Measurements from ENCODE around the gene TMEM88. TPM values are rescaled to one million over a fixed set of nuclear protein-coding genes. Genes with fewer than 3 reads are reported as not detected.

The TMEM88 gene
- total RNA-seq, 2 donors from 2014 or later = 6.0 to 16.2 TPM

- Histone ChIP-seq H3K36me3 (replicated peaks in 1 of 2; ENCODE audit: insufficient read depth in 1 of 2, low read depth in 2 of 2) (peaks cover 0 to 26% of the 10 kb centered on the region in 2 donors), H3K9me3 (no peaks in the 10 kb centered on the region), H3K27ac (no peak overlapping the region), H3K27me3 (no peaks in the 10 kb centered on the region), H3K4me1 (peaks cover 20% of the 10 kb centered on the region), H3K4me3 (no peak overlapping the region)
- TF ChIP-seq CTCF (IDR thresholded peaks at IDR 0.05) (no peak), POLR2A (IDR thresholded peaks at IDR 0.05) (no peak)
- WGBS, 2 donors = 88 to 90% methylated on average over 7 to 15 of the region's 15 CpGs
- intact Hi-C loops (cut with DNase I) = no loop called here
- ATAC-seq = no peak
- DNase-seq = peak in 1 of 4 donors; percentile 4
Measured at GRCh38 chr17:7893187-7893880, 38.5 kb downstream of the TMEM88 start.

- DNase-seq (peak in 1 of 4 donors; percentile 4), ATAC-seq (no peak)
- Histone ChIP-seq H3K36me3 (replicated peaks in 1 of 2; ENCODE audit: insufficient read depth in 1 of 2, low read depth in 2 of 2) (peaks cover 0 to 30% of the 10 kb centered on the region in 2 donors), H3K4me1 (peaks cover 11% of the 10 kb centered on the region), H3K4me3 (no peak overlapping the region), H3K27me3 (no peaks in the 10 kb centered on the region), H3K9me3 (no peaks in the 10 kb centered on the region), H3K27ac (no peak overlapping the region)
- 88 to 90% methylated on average over 9 of the region's 9 CpGs for WGBS, 2 donors
- intact Hi-C loops (cut with DNase I) = no loop called here
- TF ChIP-seq CTCF (IDR thresholded peaks at IDR 0.05) (no peak), POLR2A (IDR thresholded peaks at IDR 0.05) (no peak)
Measured at GRCh38 chr17:7894226-7894625, 39.4 kb downstream of the TMEM88 start.

GRCh38 chr17:7894866-7895265 lies 40.0 kb downstream of the TMEM88 start:
- DNase-seq (peak in 1 of 4 donors; percentile 6), ATAC-seq (no peak)
- WGBS, 2 donors = 91 to 94% methylated on average over 8 of the region's 8 CpGs
- Histone ChIP-seq H3K27ac (no peak overlapping the region), H3K4me3 (no peak overlapping the region), H3K27me3 (no peaks in the 10 kb centered on the region), H3K36me3 (replicated peaks in 1 of 2; ENCODE audit: insufficient read depth in 1 of 2, low read depth in 2 of 2) (peaks cover 0 to 34% of the 10 kb centered on the region in 2 donors), H3K9me3 (no peaks in the 10 kb centered on the region), H3K4me1 (peaks cover 4% of the 10 kb centered on the region)
- TF ChIP-seq POLR2A (IDR thresholded peaks at IDR 0.05) (no peak), CTCF (IDR thresholded peaks at IDR 0.05) (no peak)
- intact Hi-C loops (cut with DNase I) = loop anchor here (5.0 kb wide), 1 partner anchor 33 kb away; no protein-coding TSS in a partner anchor

GRCh38 chr17:7897090-7897489 lies 42.2 kb downstream of the TMEM88 start:
- ATAC-seq (no peak), DNase-seq (peak in 1 of 4 donors; percentile 9)
- H3K9me3 ChIP-seq = no peaks in the 10 kb centered on the region
- TF ChIP-seq CTCF (IDR thresholded peaks at IDR 0.05) (no peak), POLR2A (IDR thresholded peaks at IDR 0.05) (no peak)
- no peak overlapping the region for H3K27ac ChIP-seq
- peaks cover 0 to 30% of the 10 kb centered on the region in 2 donors for H3K36me3 ChIP-seq (replicated peaks in 1 of 2; ENCODE audit: insufficient read depth in 1 of 2, low read depth in 2 of 2)
- intact Hi-C loops (cut with DNase I) = loop anchor here (5.0 kb wide), 1 partner anchor 35 kb away; no protein-coding TSS in a partner anchor
- 75 to 84% methylated on average over 13 of the region's 13 CpGs for WGBS, 2 donors
- no peak overlapping the region for H3K4me3 ChIP-seq
- no peaks in the 10 kb centered on the region for H3K27me3 ChIP-seq
- no peaks in the 10 kb centered on the region for H3K4me1 ChIP-seq
